Astrocyte of the cerebellum (primary cell): ENCODE data around the gene CRAMP1.

ENCODE experiments used
- DNase-seq: peaks from one replicate; pipeline ENCODE4 v3.0.0-alpha.2; 2011; ENCODE audit warnings: low read depth
- H3K4me3 ChIP-seq: 2 replicates; pipeline ENCODE4 v1.5.1; 2011; ENCODE audit warnings: mild to moderate bottlenecking, low read depth, low read length, moderate library complexity
- CTCF ChIP-seq: IDR thresholded peaks from 2 replicates; pipeline ENCODE4 v1.5.1; 2012; ENCODE audit warnings: low read length, low read depth, moderate library complexity, mild to moderate bottlenecking; ENCODE audit errors: missing control alignments
- in situ Hi-C: cut with HindIII; loops from 2 replicates; pipeline ENCODE4 v1.10.0; 2017; ENCODE audit warnings: low sequenced_read_pairs

Gene CRAMP1

GRCh38 chr16:1726661-1727502, 114.7 kb downstream of the CRAMP1 start:
- no peak for TF ChIP-seq CTCF
- H3K4me3 ChIP-seq = no peak overlapping the region
- no peak for DNase-seq
- in situ Hi-C loops = no loop called here
